Left forelimb (tissue), 1 donor: ENCODE results near the gene HGS.
"Not testable (repeated sequence)": the region's sequence is repeated elsewhere in the genome, so short reads cannot be mapped to it uniquely, and the experiment has no call there.

Source experiments
- DNase-seq: peaks from one replicate; pipeline ENCODE4 v3.0.0-alpha.2; 2018; ENCODE audit warnings: low spot score

HGS gene

GRCh38 chr17:81717049-81717765 is 33.4 kb downstream of the HGS start:
- DNase-seq = no peak

DNA sequence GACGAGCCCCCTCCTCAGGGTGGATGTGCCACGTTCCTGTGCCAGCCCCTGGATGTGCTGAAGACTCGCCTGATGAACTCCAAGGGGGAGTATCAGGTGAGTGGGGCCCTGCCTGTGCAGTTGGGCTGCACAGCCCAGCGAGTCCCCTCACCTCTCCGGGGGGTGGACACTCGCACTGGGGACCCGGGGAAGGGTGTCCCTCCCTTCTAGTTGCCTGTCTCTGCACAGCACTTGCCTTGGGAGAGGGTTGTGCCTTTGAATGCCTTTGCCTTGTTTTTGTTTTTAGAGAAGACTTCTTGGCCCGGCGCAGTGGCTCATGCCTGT is 33.9 kb downstream of the HGS start:
- no peak for DNase-seq

- no peak for DNase-seq
Measured at GRCh38 chr17:81719410-81720266, 35.8 kb downstream of the HGS start.

DNA sequence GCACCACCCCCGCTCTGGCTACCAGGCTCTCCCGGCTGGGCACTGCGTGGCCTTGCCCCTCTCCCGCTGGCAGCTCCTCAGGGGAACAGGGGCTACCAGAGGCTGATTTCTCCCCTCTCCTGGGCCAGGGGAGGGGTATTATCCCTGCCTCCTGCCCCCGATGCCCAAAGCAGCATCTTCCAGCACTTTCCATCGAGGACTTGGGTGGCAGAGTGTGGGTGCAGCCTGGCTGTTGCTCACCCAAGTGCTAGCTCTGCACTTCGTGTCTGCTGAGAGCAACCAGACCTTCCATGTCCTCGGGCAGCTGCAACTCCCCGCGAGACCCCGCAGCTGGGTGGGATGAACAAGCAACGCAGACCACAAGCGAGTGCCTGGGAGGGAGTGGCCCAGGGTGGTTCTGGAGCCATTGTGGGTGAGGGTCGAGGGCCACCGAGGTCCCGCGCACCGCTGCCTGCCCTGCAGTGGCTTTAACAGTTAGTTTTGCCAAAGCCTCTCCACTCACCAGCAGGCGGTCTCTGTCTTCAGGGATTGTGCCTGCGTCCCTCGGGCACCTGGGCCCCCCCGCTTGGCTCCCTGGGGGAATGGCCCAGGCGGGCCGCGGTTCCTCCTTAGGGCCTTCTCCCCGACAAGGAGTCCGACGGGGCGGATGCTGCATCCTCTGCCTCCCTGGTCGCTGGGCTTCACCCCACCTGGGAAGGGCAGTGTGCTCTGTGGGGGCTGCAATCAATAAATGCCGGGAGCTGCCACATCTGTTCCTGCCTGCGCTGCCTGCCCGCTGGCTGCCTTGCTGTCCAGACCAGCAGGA is 36.7 kb downstream of the HGS start:
- no peak for DNase-seq

DNA sequence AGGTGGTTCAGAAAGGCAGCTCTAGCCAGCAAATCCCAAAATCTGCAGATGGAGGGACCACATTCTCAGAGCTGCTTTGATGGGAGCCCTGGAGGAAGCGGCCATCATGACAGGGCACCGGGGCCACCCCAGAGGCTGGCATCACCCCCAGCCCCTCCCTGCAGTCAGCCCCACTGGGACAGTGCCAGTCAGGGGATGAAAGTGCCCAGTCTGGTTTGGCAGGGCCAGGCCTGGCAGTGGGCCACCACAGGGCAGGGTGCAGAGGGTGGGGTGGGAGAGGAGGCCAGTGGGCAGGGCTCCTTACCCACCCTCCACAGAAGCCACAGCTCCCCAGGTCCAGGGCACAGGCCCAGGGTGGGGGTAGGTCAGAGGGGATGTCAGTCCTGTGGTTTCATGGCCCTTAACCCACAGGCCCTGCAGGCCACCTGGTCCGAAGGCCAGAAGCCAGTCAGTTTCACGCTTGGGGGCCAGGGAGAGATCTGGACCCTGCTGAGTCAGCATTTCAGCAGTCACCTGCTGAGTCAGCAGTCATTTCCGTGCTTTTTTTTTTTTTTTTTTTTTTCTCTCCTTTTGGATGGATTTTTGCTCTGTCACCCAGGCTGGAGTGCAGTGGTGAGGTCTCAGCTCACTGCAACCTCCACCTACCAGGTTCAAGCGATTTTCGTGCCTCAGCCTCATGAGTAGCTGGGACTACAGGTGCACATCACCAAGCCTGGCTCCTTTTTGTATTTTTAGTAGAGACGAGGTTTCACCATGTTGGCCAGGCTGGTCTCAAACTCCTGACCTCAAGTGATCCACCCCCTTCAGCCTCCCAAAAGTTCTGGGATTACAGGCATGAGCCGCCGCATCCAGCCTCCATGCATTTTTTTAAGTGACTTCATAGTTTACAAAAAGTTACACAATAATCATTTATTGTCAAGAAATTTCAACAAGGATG is 38.6 kb downstream of the HGS start:
- no peak for DNase-seq

- DNase-seq = no peak
Measured at GRCh38 chr17:81723651-81724209, 39.9 kb downstream of the HGS start.

DNA sequence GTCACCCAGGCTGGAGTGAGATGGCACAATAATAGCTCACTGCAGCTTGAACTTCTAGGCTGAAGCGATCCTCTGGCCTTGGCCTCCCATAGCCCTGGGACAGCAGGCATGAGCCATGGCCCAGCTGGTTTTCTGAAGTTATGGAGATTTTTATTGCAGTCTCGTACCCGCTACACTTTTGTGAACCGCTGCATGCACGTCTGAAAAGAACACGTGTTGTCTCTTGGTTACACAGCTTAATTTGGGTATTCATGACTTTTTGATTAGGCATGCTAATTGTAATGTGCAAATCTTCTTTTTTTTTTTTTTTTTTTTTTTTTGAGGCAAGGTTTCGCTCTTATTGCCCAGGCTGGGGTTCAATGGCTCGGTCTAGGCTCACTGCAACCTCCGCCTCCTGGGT is 41.6 kb downstream of the HGS start:
- no peak for DNase-seq

DNA sequence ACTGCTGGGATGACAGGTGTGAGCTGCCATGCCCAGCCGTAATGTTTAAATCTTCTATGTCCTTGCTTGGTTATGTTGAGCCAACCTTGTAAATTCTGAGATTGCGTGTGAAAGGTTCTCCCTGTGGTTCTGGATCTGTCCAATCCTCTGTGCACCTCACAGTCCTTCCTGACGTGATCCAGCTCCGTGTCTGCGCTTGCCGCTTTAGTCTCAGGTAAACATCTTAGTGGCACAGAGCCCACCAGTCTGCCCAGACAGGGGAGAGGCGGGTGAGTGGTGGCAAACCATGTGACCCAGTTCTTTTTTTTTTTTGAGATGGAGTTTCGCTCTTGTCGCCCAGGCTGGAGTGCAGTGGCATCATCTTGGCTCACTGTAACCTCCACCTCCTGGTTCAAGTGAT is 42.2 kb downstream of the HGS start:
- no peak for DNase-seq

- DNase-seq = no peak
Measured at GRCh38 chr17:81727324-81728031, 43.7 kb downstream of the HGS start.

DNA sequence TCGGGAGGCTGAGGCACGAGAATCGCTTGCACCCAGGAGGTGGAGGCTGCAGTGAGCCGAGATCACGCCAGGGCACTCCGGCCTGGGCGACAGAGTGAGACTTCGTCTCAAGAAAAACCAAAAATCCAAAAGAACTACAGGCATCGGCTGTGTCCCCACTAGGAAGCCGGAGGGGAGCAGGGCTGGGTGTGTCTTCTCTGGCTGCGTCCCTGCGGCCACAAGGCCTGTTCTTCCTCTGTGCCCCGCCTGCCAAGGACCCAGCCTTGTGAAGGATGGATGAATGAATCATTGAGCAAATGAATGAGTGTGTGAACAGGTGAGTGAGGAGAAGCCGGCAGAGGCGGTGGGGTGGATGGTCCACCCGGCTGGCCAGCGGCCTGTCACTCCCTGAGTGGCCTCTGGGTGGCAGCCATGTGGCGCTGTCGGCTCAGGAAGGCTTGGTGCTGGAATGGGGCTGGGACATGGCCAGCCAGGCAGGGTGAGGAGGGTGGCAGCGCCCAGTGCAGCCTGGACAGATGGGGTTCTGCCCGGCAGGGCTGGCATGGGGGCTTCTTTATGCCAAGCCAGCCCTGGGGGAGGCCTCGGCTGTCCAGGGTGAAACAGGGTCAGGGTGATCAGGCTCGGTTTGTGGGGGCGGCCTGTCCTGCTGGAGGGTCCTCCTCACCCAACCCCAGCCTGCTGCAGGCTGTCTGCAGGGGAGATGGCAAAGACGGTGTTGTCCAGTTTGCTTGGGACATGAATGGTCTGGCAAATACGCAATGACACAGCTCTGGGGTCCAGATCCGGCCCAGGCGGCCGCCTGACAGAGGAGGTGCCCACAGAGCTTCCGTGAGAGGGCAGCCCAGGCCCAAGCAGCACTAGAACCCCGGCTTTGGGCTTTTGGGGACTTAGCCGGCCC is 49.9 kb downstream of the HGS start:
- peak; percentile 82 for DNase-seq

- DNase-seq = no peak
Measured at GRCh38 chr17:81734405-81735263, 50.8 kb downstream of the HGS start.

GRCh38 chr17:81735264-81736102 is 51.7 kb downstream of the HGS start:
- no peak for DNase-seq

GRCh38 chr17:81737947-81738800 is 54.4 kb downstream of the HGS start:
- DNase-seq = no peak

- no peak for DNase-seq
Measured at GRCh38 chr17:81738801-81739393, 55.1 kb downstream of the HGS start.

GRCh38 chr17:81739593-81739992 is 55.8 kb downstream of the HGS start:
- not testable (repeated sequence) for DNase-seq

DNA sequence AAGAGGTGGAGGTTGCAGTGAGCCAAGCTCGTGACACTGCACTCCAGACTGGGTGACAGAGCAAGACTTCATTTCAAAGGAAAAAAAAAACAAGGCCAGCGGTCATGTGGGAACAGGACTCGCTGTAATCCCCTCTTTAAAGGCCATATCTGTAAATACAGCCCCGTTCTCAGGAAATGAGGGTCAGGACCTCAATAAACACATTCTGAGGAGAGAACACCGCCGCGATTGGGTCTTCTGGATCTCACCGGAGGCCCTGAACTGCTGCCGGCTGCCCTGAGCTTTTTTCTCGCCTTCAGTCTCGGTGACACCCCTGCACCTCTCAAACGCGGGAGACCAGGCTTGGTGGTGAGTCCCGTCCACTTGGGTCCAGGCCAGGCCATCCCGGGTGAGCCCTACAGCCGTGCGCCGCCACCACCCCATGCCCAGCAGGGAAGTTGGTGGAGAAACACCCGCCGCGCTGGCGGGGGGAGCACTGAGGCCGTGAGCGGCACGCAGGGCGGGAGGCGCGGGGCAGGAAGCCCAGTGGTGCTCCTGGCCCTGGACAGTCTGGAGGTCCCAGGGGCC is 56.7 kb downstream of the HGS start:
- no peak for DNase-seq
